Mesenchymal stem cell (in vitro differentiated cells and primary cell): Measurements from ENCODE around the gene PRR3.

ENCODE experiments used
- DNase-seq: peaks from one replicate; pipeline ENCODE4 v3.0.0-alpha.2; 2013
- H2AFZ ChIP-seq: one replicate; pipeline ENCODE4 v1.6.1; 2013; ENCODE audit warnings: low read depth, mild to moderate bottlenecking, control low read depth, inconsistent platforms, low read length, moderate library complexity
- H2AK5ac ChIP-seq: 2 replicates; pipeline ENCODE4 v1.6.1; 2013; ENCODE audit warnings: low read length, moderate library complexity, mild to moderate bottlenecking, inconsistent platforms; ENCODE audit not compliant: severe bottlenecking
- H2BK120ac ChIP-seq: one replicate; pipeline ENCODE4 v1.6.1; 2013; ENCODE audit warnings: low read depth, mild to moderate bottlenecking, inconsistent platforms, low read length, moderate library complexity
- H2BK12ac ChIP-seq, 2 experiments: one replicate each; pipeline ENCODE4 v1.6.1; 2013; ENCODE audit warnings: inconsistent platforms in 2 of 2, low read length in 2 of 2, mild to moderate bottlenecking in 2 of 2, moderate library complexity in 2 of 2, control low read depth in 1 of 2
- H2BK15ac ChIP-seq: one replicate; pipeline ENCODE4 v1.6.1; 2013; ENCODE audit warnings: mild to moderate bottlenecking, low read depth, inconsistent platforms; ENCODE audit not compliant: poor library complexity, severe bottlenecking
- H2BK5ac ChIP-seq: 2 replicates; pipeline ENCODE4 v1.6.1; 2013; ENCODE audit warnings: low read depth, mild to moderate bottlenecking, low read length, control low read depth, inconsistent platforms; ENCODE audit not compliant: poor library complexity, severe bottlenecking
- H3K14ac ChIP-seq, 2 experiments: one replicate each; pipeline ENCODE4 v1.6.1; 2013; ENCODE audit warnings: inconsistent platforms in 2 of 2, low read length in 2 of 2, control low read depth in 1 of 2, mild to moderate bottlenecking in 1 of 2, moderate library complexity in 1 of 2
- H3K18ac ChIP-seq, 2 experiments: one replicate each; pipeline ENCODE4 v1.6.1; 2013; ENCODE audit warnings: inconsistent platforms in 2 of 2, low read length in 2 of 2, control low read depth in 1 of 2, low read depth in 1 of 2, mild to moderate bottlenecking in 1 of 2
- H3K23ac ChIP-seq, 2 experiments: one replicate each; pipeline ENCODE4 v1.6.1; 2013; ENCODE audit warnings: inconsistent platforms in 2 of 2, low read length in 2 of 2, mild to moderate bottlenecking in 2 of 2, moderate library complexity in 2 of 2, control low read depth in 1 of 2
- H3K27ac ChIP-seq: 2 replicates; pipeline ENCODE4 v1.5.1; 2013; ENCODE audit warnings: mild to moderate bottlenecking, moderate library complexity, low read length, control low read depth, inconsistent platforms; ENCODE audit not compliant: poor library complexity, severe bottlenecking
- H3K27me3 ChIP-seq, 2 experiments: 2 replicates each; pipeline versions ENCODE4 v1.6.1 to v1.7.0; 2013; ENCODE audit warnings: low read length in 2 of 2, mild to moderate bottlenecking in 2 of 2, moderate library complexity in 2 of 2, control low read depth in 1 of 2, inconsistent platforms in 1 of 2; ENCODE audit not compliant: control insufficient read depth in 1 of 2, insufficient read depth in 1 of 2
- H3K36me3 ChIP-seq, 2 experiments: 2 replicates each; pipeline versions ENCODE4 v1.6.1 to v1.7.0; 2013; ENCODE audit warnings: low read length in 2 of 2, control low read depth in 1 of 2, inconsistent platforms in 1 of 2, low read depth in 1 of 2, mild to moderate bottlenecking in 1 of 2; ENCODE audit not compliant: insufficient read depth in 2 of 2, control insufficient read depth in 1 of 2
- H3K4ac ChIP-seq, 2 experiments: one replicate each; pipeline ENCODE4 v1.6.1; 2013; ENCODE audit warnings: inconsistent platforms in 2 of 2, low read length in 2 of 2, mild to moderate bottlenecking in 2 of 2, moderate library complexity in 2 of 2, control low read depth in 1 of 2, low read depth in 1 of 2
- H3K4me1 ChIP-seq: 2 replicates; pipeline ENCODE4 v1.6.1; 2013; ENCODE audit warnings: low read depth, low read length, control low read depth; ENCODE audit not compliant: control insufficient read depth, insufficient read depth
- H3K4me2 ChIP-seq: 2 replicates; pipeline ENCODE4 v1.6.1; 2013; ENCODE audit warnings: low read length, mild to moderate bottlenecking, inconsistent platforms; ENCODE audit not compliant: poor library complexity, severe bottlenecking
- H3K4me3 ChIP-seq, 2 experiments: 2 replicates each; pipeline versions ENCODE4 v1.5.1 to v1.7.0; 2013; ENCODE audit warnings: low read length in 2 of 2, mild to moderate bottlenecking in 2 of 2, control low read depth in 1 of 2, low read depth in 1 of 2; ENCODE audit not compliant: insufficient read depth in 1 of 2
- H3K79me1 ChIP-seq: replicated peaks from 2 replicates; pipeline ENCODE4 v1.6.1; 2013; ENCODE audit warnings: mild to moderate bottlenecking, control low read depth, low read length, inconsistent platforms; ENCODE audit not compliant: poor library complexity, severe bottlenecking
- H3K9ac ChIP-seq: 2 replicates; pipeline ENCODE4 v1.7.0; 2013; ENCODE audit warnings: mild to moderate bottlenecking, low read length, moderate library complexity
- H3K9me3 ChIP-seq: 2 replicates; pipeline ENCODE4 v1.7.0; 2013; ENCODE audit warnings: mild to moderate bottlenecking, low read length; ENCODE audit not compliant: control insufficient read depth
- H4K8ac ChIP-seq: one replicate; pipeline ENCODE4 v1.6.1; 2013; ENCODE audit warnings: inconsistent platforms, mild to moderate bottlenecking, low read length, moderate library complexity
- H4K91ac ChIP-seq: one replicate; pipeline ENCODE4 v1.6.1; 2013; ENCODE audit warnings: mild to moderate bottlenecking, low read length, inconsistent platforms
- WGBS: methylation state at CpG from one replicate; pipeline ENCODE4 v1.1.7; 2013; ENCODE audit warnings: mixed read lengths; 5-methylcytosine and 5-hydroxymethylcytosine counted together

The PRR3 gene

GRCh38 chr6:30560930-30561329 lies 3.8 kb downstream of the PRR3 start:
- no peak overlapping the region for H4K91ac ChIP-seq
- H4K8ac ChIP-seq: no peak overlapping the region
- no peak overlapping the region for H3K9ac ChIP-seq
- no peak overlapping the region for H2AFZ ChIP-seq
- H3K27me3 ChIP-seq: no peaks in the 10 kb centered on the region
- peaks cover 14 to 44% of the 10 kb centered on the region in 2 experiments for H3K36me3 ChIP-seq
- no peak overlapping the region for H2BK5ac ChIP-seq
- no peak overlapping the region for H2BK12ac ChIP-seq
- H2BK15ac ChIP-seq: no peak overlapping the region
- no peak overlapping the region for H3K23ac ChIP-seq
- no CpG with 5 or more reads among the region's 3 CpGs for WGBS
- H3K4me3 ChIP-seq: no peak overlapping the region
- H3K27ac ChIP-seq: no peak overlapping the region
- H2AK5ac ChIP-seq: no peak overlapping the region
- DNase-seq: no peak
- H3K79me1 ChIP-seq: peaks cover 24% of the 10 kb centered on the region
- H3K4me1 ChIP-seq: peaks cover 2% of the 10 kb centered on the region
- H3K4ac ChIP-seq: no peak overlapping the region
- no peak overlapping the region for H2BK120ac ChIP-seq
- H3K4me2 ChIP-seq: no peak overlapping the region
- H3K18ac ChIP-seq: no peak overlapping the region
- no peaks in the 10 kb centered on the region for H3K9me3 ChIP-seq
- H3K14ac ChIP-seq: no peak overlapping the region

DNA sequence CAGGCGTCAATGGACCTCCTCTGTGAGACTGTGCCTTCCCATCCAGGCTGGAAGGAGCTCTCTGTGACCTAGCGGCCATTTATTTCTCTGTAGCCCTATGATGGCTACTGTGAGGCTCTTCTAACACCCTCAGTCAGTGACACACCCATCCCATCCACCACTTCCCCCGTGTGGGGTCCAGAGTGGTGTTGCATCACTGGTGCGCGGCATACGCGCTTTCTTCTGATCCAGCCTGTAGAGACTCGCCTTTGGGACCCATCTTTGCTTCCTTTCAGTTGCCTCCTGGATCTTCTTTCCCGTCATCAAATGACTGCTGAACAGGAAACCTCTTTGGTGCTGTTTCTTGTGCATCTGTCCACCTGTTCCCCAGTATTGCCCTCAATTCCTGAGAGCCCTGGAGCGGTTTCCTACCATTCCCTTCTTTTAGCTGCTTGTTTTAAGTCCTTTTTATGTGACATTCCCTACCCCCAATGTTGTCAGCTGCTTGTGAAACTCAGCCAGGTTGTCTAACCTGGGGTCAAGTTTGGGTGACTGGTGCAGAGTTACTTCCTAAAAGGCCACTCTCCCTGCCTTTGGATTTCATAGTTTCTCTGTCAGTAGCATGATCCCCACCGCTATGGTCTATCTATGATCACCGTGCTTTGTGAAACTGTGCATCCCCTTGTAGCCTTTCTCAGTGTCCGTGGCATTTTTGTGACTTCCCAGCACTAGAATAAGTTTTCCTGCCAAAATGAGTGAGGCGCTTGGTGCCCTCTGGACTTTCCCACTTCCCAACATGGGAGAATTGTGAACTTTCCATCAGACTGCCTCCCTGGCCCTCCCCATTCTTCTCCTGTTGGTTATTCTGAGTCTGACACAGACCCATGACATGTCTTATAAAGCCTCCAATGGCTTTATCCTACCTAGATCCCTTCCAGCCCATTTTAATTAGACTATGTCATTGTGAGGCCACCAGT lies 5.7 kb downstream of the PRR3 start:
- H2AK5ac ChIP-seq: no peak overlapping the region
- no peak overlapping the region for H4K91ac ChIP-seq
- no peak overlapping the region for H3K4me2 ChIP-seq
- H3K79me1 ChIP-seq: peaks cover 24% of the 10 kb centered on the region
- no peak overlapping the region for H2BK120ac ChIP-seq
- H3K4ac ChIP-seq: no peak overlapping the region
- no peak for DNase-seq
- no peak overlapping the region for H2BK15ac ChIP-seq
- no peak overlapping the region for H3K23ac ChIP-seq
- H3K27me3 ChIP-seq: no peaks in the 10 kb centered on the region
- no peak overlapping the region for H4K8ac ChIP-seq
- H3K27ac ChIP-seq: no peak overlapping the region
- WGBS: 95% methylated on average over 14 of the region's 14 CpGs
- H3K4me1 ChIP-seq: peaks cover 2% of the 10 kb centered on the region
- H3K9me3 ChIP-seq: no peaks in the 10 kb centered on the region
- no peak overlapping the region for H2AFZ ChIP-seq
- H3K4me3 ChIP-seq: peak overlapping the region in 1 of 2 experiments; percentile 23
- H3K9ac ChIP-seq: no peak overlapping the region
- H3K18ac ChIP-seq: no peak overlapping the region
- peaks cover 14 to 44% of the 10 kb centered on the region in 2 experiments for H3K36me3 ChIP-seq
- no peak overlapping the region for H2BK12ac ChIP-seq
- no peak overlapping the region for H2BK5ac ChIP-seq
- H3K14ac ChIP-seq: no peak overlapping the region

DNA sequence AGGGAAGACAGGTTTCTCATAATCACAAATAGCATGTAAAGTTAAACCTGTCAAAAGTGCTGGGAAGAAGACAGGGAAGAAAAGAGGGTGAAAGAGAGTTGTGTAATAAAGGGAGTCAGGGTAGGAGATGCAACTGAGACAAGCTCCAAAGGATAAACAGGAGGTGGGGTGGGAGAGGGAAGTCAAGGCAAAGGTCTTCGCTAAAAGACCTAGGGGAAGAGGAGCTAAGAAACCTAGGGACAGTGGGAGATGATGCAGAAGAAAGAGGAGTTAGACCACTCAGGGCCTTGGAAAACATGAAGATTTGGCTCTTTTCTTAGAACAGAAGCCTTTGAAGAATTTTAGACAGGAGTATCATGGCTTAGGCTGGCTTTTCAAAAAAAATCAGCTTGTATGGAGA lies 7.0 kb downstream of the PRR3 start:
- Histone ChIP-seq H4K91ac (no peak overlapping the region), H3K36me3 (peaks cover 14 to 38% of the 10 kb centered on the region in 2 experiments), H3K18ac (no peak overlapping the region), H2BK15ac (no peak overlapping the region), H2AK5ac (no peak overlapping the region), H4K8ac (no peak overlapping the region), H3K27me3 (no peaks in the 10 kb centered on the region), H2BK120ac (no peak overlapping the region), H2BK12ac (no peak overlapping the region), H2AFZ (no peak overlapping the region), H3K27ac (no peak overlapping the region), H3K79me1 (peaks cover 22% of the 10 kb centered on the region), H3K4me2 (no peak overlapping the region), H2BK5ac (no peak overlapping the region), H3K23ac (no peak overlapping the region), H3K14ac (no peak overlapping the region), H3K4me3 (no peak overlapping the region), H3K4ac (no peak overlapping the region), H3K9ac (no peak overlapping the region), H3K9me3 (no peaks in the 10 kb centered on the region), H3K4me1 (peaks cover 2% of the 10 kb centered on the region)
- 100% methylated on average over 1 of the region's 1 CpG for WGBS
- no peak for DNase-seq

DNA sequence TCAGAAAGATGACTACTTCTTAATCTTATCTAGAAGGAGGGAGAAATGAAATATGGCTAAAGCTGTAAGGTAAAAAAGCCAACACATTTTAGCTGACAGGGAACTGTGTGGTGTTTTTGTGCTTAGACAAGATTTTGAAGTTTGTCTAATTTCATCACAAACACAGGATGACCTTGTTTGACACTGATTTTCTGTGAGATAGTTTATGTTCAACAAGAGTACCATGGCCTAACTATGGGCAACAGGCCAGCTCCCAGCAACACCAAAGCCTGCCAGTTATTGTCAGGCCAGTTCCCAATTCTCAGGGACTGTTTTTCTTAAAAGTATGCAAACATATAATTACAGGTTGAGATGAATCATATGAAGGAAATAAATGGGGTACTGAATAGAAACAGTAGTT lies 8.7 kb downstream of the PRR3 start:
- Histone ChIP-seq H3K4me2 (no peak overlapping the region), H2AFZ (no peak overlapping the region), H3K79me1 (peaks cover 20% of the 10 kb centered on the region), H2BK5ac (no peak overlapping the region), H4K91ac (no peak overlapping the region), H3K18ac (no peak overlapping the region), H2BK12ac (no peak overlapping the region), H3K9me3 (no peaks in the 10 kb centered on the region), H3K4me3 (no peak overlapping the region), H3K9ac (no peak overlapping the region), H2BK120ac (no peak overlapping the region), H2AK5ac (no peak overlapping the region), H3K4ac (no peak overlapping the region), H3K23ac (no peak overlapping the region), H3K27me3 (no peaks in the 10 kb centered on the region), H3K36me3 (peaks cover 14 to 34% of the 10 kb centered on the region in 2 experiments), H4K8ac (no peak overlapping the region), H2BK15ac (no peak overlapping the region), H3K27ac (no peak overlapping the region), H3K4me1 (peaks cover 2% of the 10 kb centered on the region), H3K14ac (no peak overlapping the region)
- DNase-seq: peak; percentile 17
